ENCODE results near the gene MRPS24.
"Not testable (repeated sequence)": the region's sequence is repeated elsewhere in the genome, so short reads cannot be mapped to it uniquely, and the experiment has no call there.

Gene MRPS24

DNA sequence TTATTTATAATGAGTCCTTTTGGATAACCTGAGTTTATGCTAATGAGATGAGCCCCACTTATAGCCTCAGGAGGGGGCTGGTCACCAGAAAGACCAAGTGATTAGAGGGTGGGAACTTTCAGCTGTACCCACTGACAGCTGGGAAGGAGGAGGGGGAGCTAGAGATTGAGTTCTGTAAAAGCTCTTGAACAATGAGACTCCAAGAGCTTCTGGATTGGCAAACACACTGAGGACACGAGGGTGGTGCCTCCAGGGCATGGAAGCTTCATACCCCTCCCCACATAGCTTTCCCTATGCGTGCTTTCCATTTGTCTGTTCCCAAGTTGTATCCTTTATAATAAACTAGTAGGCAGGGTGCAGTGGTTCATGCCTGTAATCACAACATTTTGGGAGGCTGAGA is 20.3 kb downstream of the MRPS24 start:
- no peak for TF ChIP-seq SPI1 (IDR thresholded peaks at IDR 0.05; ENCODE audit: low read depth, low read length)
- TF ChIP-seq POU2F2 (IDR thresholded peaks at IDR 0.05; ENCODE audit: low read depth, low read length), result no peak
- no peak for TF ChIP-seq POLR2AphosphoS5 (IDR thresholded peaks at IDR 0.05; ENCODE audit: low read depth, low read length)
- TF ChIP-seq PAX5 (IDR thresholded peaks at IDR 0.05; ENCODE audit: insufficient read depth, low read length, severe bottlenecking), result no peak
- TF ChIP-seq POLR2A (IDR thresholded peaks at IDR 0.05; ENCODE audit: low read depth, low read length), result no peak
- TF ChIP-seq TAF1 (IDR thresholded peaks at IDR 0.05; ENCODE audit: low read depth, low read length), result no peak
- DNase-seq (ENCODE audit: insufficient read length, low spot score), result no peak
- no peak for FAIRE-seq

DNA sequence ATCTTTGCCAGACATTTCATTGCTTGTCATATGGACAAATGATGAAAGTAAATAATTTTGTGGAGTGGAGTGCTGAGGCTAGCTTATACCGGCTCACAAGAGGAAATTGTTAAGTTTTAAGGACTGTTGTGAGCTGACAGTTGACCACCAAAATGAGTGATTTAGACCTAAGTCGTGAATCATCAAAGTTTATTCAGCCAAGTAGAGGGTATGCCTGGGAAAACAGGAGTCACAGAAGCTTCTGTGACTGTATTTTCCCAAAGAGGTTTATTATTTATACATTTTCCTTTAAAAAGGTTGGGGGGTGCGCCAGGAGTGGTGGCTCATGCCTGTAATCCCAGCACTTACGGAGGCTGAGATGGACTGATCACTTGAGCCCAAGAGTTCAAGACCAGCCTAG is 21.8 kb downstream of the MRPS24 start:
- TF ChIP-seq POLR2AphosphoS5 (IDR thresholded peaks at IDR 0.05; ENCODE audit: low read depth, low read length) (no peak), PAX5 (IDR thresholded peaks at IDR 0.05; ENCODE audit: insufficient read depth, low read length, severe bottlenecking) (no peak), SPI1 (IDR thresholded peaks at IDR 0.05; ENCODE audit: low read depth, low read length) (no peak), TAF1 (IDR thresholded peaks at IDR 0.05; ENCODE audit: low read depth, low read length) (no peak), POLR2A (IDR thresholded peaks at IDR 0.05; ENCODE audit: low read depth, low read length) (no peak), POU2F2 (IDR thresholded peaks at IDR 0.05; ENCODE audit: low read depth, low read length) (no peak)
- DNase-seq (ENCODE audit: insufficient read length, low spot score), result no peak
- FAIRE-seq, result no peak

DNA sequence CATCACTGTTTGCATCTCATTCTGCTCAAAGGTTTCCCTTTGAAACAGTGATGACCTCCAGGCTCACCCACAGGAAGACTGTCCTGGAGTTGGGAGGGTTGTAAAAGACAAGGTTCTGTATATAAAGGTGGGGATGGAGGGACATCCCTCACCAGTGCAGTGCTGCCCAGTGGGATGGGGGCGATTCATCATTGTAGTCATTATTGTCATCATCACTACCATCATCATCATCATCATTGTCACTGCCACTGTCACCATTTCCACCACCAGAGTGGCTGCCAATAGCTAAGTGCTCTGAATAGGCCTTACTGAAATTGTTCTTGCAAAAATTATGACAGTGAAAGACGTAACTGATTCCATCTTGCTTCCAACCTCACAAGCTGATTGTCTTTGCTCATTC is 24.7 kb downstream of the MRPS24 start:
- no peak for TF ChIP-seq POLR2A (IDR thresholded peaks at IDR 0.05; ENCODE audit: low read depth, low read length)
- no peak for TF ChIP-seq SPI1 (IDR thresholded peaks at IDR 0.05; ENCODE audit: low read depth, low read length)
- no peak for TF ChIP-seq TAF1 (IDR thresholded peaks at IDR 0.05; ENCODE audit: low read depth, low read length)
- no peak for TF ChIP-seq PAX5 (IDR thresholded peaks at IDR 0.05; ENCODE audit: insufficient read depth, low read length, severe bottlenecking)
- no peak for TF ChIP-seq POLR2AphosphoS5 (IDR thresholded peaks at IDR 0.05; ENCODE audit: low read depth, low read length)
- TF ChIP-seq POU2F2 (IDR thresholded peaks at IDR 0.05; ENCODE audit: low read depth, low read length), result no peak
- FAIRE-seq (no peak), DNase-seq (ENCODE audit: insufficient read length, low spot score) (no peak)

DNA sequence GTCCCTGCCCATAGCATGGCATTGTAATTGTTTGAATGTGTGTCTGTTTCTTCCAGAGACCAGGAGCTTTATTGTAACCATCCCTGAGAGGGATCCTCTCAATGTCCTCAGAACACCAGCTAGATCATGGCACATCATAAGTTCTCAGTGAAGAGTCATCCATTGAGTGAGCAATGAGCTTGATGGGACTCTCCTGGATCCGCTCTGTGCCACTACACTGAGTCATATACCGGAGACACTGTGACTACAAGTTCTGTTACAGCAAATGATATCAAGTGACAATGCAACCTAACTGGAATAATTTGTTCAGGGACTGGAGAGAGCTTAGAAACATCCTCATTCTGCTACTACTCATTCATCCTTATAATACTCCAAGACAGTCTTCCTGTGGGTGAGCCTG is 25.1 kb downstream of the MRPS24 start:
- TF ChIP-seq POLR2AphosphoS5 (IDR thresholded peaks at IDR 0.05; ENCODE audit: low read depth, low read length), result no peak
- TF ChIP-seq POLR2A (IDR thresholded peaks at IDR 0.05; ENCODE audit: low read depth, low read length), result no peak
- TF ChIP-seq PAX5 (IDR thresholded peaks at IDR 0.05; ENCODE audit: insufficient read depth, low read length, severe bottlenecking), result no peak
- no peak for TF ChIP-seq TAF1 (IDR thresholded peaks at IDR 0.05; ENCODE audit: low read depth, low read length)
- no peak for TF ChIP-seq POU2F2 (IDR thresholded peaks at IDR 0.05; ENCODE audit: low read depth, low read length)
- no peak for TF ChIP-seq SPI1 (IDR thresholded peaks at IDR 0.05; ENCODE audit: low read depth, low read length)
- no peak for DNase-seq (ENCODE audit: insufficient read length, low spot score)
- FAIRE-seq, result no peak

DNA sequence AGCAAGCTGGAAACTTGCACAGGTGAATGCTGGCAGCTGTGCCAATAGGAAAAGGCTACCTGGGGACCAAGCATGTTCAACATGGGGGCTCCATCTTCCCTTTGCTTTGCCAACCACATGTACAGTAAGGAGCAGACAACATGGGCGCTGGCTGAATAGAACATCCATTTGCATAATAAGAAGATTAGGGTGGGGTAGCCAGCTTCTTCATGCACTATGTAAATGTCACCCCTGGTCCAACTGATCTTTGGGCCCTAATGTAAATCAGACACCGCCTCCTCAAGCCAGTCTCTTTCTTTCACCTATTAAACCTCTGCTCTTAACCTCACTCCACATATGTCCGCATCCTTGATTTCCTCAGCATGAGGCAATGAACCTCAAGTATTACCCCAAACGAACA is 26.0 kb downstream of the MRPS24 start:
- DNase-seq (ENCODE audit: insufficient read length, low spot score) (no peak), FAIRE-seq (no peak)
- TF ChIP-seq TAF1 (IDR thresholded peaks at IDR 0.05; ENCODE audit: low read depth, low read length), result no peak
- TF ChIP-seq POLR2A (IDR thresholded peaks at IDR 0.05; ENCODE audit: low read depth, low read length), result no peak
- TF ChIP-seq SPI1 (IDR thresholded peaks at IDR 0.05; ENCODE audit: low read depth, low read length), result no peak
- TF ChIP-seq POU2F2 (IDR thresholded peaks at IDR 0.05; ENCODE audit: low read depth, low read length), result no peak
- no peak for TF ChIP-seq POLR2AphosphoS5 (IDR thresholded peaks at IDR 0.05; ENCODE audit: low read depth, low read length)
- TF ChIP-seq PAX5 (IDR thresholded peaks at IDR 0.05; ENCODE audit: insufficient read depth, low read length, severe bottlenecking), result no peak

DNA sequence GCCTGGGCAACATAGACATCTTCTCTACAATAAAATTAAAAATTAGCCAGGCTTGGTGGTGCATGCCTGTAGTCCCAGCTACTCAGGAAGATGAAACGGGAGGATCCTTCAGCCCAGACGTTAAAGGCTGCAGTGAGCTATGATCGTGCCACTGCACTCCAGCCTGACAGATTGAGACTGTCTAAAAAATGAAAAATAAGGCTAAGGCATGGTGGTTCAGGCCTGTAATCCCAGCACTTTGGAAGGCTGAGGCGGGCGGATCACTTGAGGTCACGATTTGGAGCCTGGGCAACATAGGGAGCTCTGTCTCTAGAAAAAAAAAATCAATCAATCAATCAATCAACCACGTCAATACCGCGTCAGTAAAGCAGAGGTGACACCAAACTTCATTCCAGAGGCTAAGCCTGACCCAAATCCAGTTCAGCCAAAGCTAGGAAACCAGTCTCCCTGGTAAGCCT is 31.1 kb downstream of the MRPS24 start:
- DNase-seq (ENCODE audit: insufficient read length, low spot score) (no peak), FAIRE-seq (no peak)
- TF ChIP-seq POU2F2 (IDR thresholded peaks at IDR 0.05; ENCODE audit: low read depth, low read length) (no peak), POLR2AphosphoS5 (IDR thresholded peaks at IDR 0.05; ENCODE audit: low read depth, low read length) (no peak)

DNA sequence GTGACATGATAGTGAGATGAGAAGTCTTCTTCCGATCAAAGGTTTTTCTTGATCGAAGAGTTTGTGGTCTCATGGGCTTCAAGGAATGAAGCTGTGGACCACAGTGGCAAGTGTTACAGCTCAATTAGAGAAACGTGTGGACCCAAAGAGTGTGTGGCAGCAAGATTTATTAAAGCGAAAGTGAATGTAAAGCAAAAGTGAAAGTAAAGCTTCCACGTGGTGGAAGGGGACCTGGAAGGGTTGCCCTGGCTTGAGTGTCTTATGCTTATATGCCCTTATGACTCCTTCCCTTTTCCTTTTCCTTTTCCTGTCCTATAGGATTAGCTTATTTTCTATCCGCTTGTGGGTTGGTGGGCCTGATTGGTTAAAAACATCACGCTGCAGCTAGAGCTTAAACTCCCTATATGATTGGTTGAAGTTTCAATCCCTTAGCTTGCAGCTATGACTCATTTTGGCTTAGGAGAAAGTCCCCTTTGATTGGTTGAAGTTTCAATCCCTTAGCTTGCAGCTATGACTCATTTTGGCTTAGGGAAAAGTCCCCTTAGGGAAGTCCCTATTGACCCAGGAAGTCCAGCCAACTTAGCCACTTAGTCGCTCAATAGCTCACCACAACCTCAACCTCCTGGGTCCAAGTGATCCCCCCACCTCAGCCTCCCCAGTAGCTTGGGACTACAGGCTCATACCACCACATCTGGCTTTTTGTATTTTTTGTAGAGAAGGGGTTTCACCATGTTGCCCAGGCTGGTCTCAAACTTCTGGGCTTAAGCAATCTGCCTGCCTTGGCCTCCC is 34.7 kb downstream of the MRPS24 start:
- no peak for TF ChIP-seq TAF1 (IDR thresholded peaks at IDR 0.05; ENCODE audit: low read depth, low read length)
- TF ChIP-seq SPI1 (IDR thresholded peaks at IDR 0.05; ENCODE audit: low read depth, low read length), result no peak
- no peak for TF ChIP-seq POU2F2 (IDR thresholded peaks at IDR 0.05; ENCODE audit: low read depth, low read length)
- no peak for TF ChIP-seq POLR2AphosphoS5 (IDR thresholded peaks at IDR 0.05; ENCODE audit: low read depth, low read length)
- no peak for TF ChIP-seq PAX5 (IDR thresholded peaks at IDR 0.05; ENCODE audit: insufficient read depth, low read length, severe bottlenecking)
- DNase-seq (ENCODE audit: insufficient read length, low spot score), result no peak
- no peak for FAIRE-seq

DNA sequence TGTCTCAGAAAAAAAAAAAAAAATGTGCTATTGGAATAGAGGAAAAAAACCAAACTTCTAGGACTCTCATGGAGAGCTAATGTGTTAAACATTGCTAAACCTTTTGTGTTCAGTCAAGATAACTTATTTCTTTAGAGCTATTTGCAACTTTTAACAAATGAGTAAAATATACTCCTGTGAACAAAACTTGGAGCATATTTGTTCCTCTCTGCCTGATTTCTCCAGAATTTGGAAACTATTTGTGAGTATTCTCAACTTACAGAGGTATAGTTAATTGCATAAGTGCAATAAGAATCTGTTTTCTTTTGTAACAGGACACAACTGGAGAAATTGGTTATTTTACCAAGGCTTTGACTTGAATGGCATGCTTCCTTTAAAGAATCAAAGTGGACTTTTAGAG is 38.4 kb downstream of the MRPS24 start:
- DNase-seq (ENCODE audit: insufficient read length, low spot score); FAIRE-seq: not testable (repeated sequence)

DNA sequence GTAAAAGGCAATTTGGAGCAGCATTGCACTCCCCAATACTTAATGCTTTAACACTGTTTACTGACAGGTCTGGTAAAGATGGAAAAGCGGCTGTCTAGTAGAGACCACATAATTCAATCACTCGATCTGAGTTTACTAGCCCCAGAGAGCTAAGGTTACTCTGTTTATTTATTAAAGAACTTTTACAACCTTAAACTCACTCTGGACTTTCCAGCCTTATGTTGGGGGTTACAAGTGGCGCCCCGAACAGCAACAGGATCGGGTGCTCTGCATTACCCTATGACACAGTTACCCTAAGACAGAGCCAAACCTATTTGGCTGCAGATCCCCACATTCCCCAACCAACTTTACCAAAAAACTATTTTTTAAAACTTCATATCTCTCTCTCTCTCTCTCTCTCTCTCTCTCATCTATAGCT is 43.9 kb downstream of the MRPS24 start:
- no peak for DNase-seq (ENCODE audit: insufficient read length, low spot score)
- TF ChIP-seq TAF1 (IDR thresholded peaks at IDR 0.05; ENCODE audit: low read depth, low read length) (no peak), PAX5 (IDR thresholded peaks at IDR 0.05; ENCODE audit: insufficient read depth, low read length, severe bottlenecking) (no peak), POLR2AphosphoS5 (IDR thresholded peaks at IDR 0.05; ENCODE audit: low read depth, low read length) (no peak), SPI1 (IDR thresholded peaks at IDR 0.05; ENCODE audit: low read depth, low read length) (no peak), POU2F2 (IDR thresholded peaks at IDR 0.05; ENCODE audit: low read depth, low read length) (no peak), POLR2A (IDR thresholded peaks at IDR 0.05; ENCODE audit: low read depth, low read length) (no peak)
- FAIRE-seq, result no peak

DNA sequence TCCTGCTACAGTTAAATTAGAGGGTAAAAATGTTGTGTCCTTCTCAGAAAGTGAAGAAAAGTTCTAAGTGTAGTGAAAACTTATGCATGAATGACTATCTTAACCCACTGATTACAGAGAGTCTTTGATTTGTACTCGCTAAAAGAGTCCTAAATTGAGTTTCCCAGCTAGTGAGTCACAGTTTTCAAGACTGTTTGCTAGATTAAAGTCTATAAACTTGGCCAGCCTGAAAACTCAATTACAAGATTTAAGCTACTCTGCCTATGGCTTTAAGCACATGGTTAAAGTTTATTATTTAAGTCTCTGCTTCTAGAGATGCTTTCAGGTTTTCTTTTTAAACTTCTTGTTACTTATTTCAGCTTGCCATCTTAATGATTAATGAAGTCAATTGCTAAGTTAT is 44.4 kb downstream of the MRPS24 start:
- no peak for FAIRE-seq
- TF ChIP-seq POLR2AphosphoS5 (IDR thresholded peaks at IDR 0.05; ENCODE audit: low read depth, low read length) (no peak), PAX5 (IDR thresholded peaks at IDR 0.05; ENCODE audit: insufficient read depth, low read length, severe bottlenecking) (no peak), SPI1 (IDR thresholded peaks at IDR 0.05; ENCODE audit: low read depth, low read length) (no peak), POLR2A (IDR thresholded peaks at IDR 0.05; ENCODE audit: low read depth, low read length) (no peak), TAF1 (IDR thresholded peaks at IDR 0.05; ENCODE audit: low read depth, low read length) (no peak), POU2F2 (IDR thresholded peaks at IDR 0.05; ENCODE audit: low read depth, low read length) (no peak)
- DNase-seq (ENCODE audit: insufficient read length, low spot score), result no peak

DNA sequence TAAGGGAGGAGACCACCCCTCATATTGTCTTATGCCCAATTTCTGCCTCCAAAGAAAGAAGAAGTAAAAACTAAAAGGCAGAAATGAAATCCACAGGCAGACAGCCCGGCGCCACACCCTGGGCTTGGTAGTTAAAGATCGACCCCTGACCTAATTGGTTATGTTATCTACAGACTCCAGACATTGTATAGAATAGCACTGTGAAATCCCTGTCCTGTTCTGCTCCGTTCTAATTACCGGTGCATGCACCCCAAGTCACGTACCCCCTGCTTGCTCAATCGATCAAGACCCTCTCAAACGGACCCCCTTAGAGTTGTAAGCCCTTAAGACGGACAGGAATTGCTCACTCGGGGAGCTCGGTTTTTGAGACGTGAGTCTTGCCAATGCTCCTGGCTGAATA is 44.8 kb downstream of the MRPS24 start:
- DNase-seq (ENCODE audit: insufficient read length, low spot score); FAIRE-seq: not testable (repeated sequence)
